HEK293 (cell line): Measurements from ENCODE around the gene NDRG4.

Experiments
- CTCF ChIP-seq: fragments of 450-650 bp; formaldehyde crosslinking; IDR thresholded peaks from 2 replicates; pipeline ENCODE4 v1.5.1; 2016; ENCODE audit warnings: missing biosample characterization, missing genetic modification characterization
- GLI2 ChIP-seq: fragments of 450-650 bp; formaldehyde crosslinking; IDR thresholded peaks from 2 replicates; pipeline ENCODE4; 2017; ENCODE audit warnings: missing biosample characterization, missing genetic modification characterization, low read depth, borderline replicate concordance
- REPIN1 ChIP-seq: fragments of 450-650 bp; formaldehyde crosslinking; IDR thresholded peaks from 2 replicates; pipeline ENCODE4 v1.5.1; 2017; ENCODE audit warnings: missing biosample characterization, missing genetic modification characterization, low read depth
- ZBTB26 ChIP-seq: fragments of 450-650 bp; formaldehyde crosslinking; optimal IDR thresholded peaks from 2 replicates; pipeline ENCODE3; 2016; ENCODE audit warnings: missing biosample characterization, mild to moderate bottlenecking, missing genetic modification characterization
- ZNF10 ChIP-seq: fragments of 450-650 bp; formaldehyde crosslinking; IDR thresholded peaks from 2 replicates; pipeline ENCODE4 v1.5.1; 2017; ENCODE audit warnings: missing biosample characterization, missing genetic modification characterization
- ZNF239 ChIP-seq: fragments of 450-650 bp; formaldehyde crosslinking; IDR thresholded peaks from 2 replicates; pipeline ENCODE4 v1.5.1; 2016; ENCODE audit warnings: missing biosample characterization, missing genetic modification characterization
- TF ChIP-seq, protein P1 (sequence below): fragments of 450-650 bp; formaldehyde crosslinking; IDR thresholded peaks from 2 replicates; pipeline ENCODE4 v1.5.1; 2016; ENCODE audit warnings: missing biosample characterization, missing genetic modification characterization
- TF ChIP-seq, protein P2 (sequence below): fragments of 450-650 bp; formaldehyde crosslinking; IDR thresholded peaks from 2 replicates; pipeline ENCODE4 v1.5.1; 2016; ENCODE audit warnings: missing biosample characterization, missing genetic modification characterization

DNA sequence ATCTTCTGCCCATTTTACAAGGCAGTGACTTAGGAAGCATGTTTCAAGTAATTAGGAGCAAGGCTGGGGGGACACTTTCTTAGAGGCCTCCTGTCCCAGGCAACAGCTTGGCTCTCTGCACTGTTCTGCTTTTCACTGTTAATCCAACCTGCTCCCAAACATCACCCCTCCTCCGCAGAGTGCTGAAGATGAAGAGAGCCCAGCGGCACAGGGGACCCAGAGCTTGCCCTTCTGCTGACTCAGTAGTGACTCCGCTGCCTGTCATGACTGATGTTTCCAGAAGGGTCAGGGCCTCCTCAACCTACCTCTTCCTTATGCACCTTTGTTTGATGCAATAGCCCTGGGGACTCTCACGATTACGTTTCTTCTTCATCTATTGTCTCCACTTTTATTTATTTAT, 38.9 kb upstream of the NDRG4 start:
- TF ChIP-seq CTCF (tag by site-specific recombination) = no peak
- TF ChIP-seq GLI2 (tag by site-specific recombination) = no peak
- no peak for TF ChIP-seq ZBTB26
- TF ChIP-seq ZNF10 (tag by site-specific recombination) = no peak
- TF ChIP-seq, protein P1, sequence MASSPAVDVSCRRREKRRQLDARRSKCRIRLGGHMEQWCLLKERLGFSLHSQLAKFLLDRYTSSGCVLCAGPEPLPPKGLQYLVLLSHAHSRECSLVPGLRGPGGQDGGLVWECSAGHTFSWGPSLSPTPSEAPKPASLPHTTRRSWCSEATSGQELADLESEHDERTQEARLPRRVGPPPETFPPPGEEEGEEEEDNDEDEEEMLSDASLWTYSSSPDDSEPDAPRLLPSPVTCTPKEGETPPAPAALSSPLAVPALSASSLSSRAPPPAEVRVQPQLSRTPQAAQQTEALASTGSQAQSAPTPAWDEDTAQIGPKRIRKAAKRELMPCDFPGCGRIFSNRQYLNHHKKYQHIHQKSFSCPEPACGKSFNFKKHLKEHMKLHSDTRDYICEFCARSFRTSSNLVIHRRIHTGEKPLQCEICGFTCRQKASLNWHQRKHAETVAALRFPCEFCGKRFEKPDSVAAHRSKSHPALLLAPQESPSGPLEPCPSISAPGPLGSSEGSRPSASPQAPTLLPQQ (tag by site-specific recombination) = no peak
- TF ChIP-seq, protein P2, sequence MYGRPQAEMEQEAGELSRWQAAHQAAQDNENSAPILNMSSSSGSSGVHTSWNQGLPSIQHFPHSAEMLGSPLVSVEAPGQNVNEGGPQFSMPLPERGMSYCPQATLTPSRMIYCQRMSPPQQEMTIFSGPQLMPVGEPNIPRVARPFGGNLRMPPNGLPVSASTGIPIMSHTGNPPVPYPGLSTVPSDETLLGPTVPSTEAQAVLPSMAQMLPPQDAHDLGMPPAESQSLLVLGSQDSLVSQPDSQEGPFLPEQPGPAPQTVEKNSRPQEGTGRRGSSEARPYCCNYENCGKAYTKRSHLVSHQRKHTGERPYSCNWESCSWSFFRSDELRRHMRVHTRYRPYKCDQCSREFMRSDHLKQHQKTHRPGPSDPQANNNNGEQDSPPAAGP (tag by site-specific recombination) = no peak
- TF ChIP-seq REPIN1 = no peak
- TF ChIP-seq ZNF239 (tag by site-specific recombination) = no peak
